Subcutaneous adipose tissue (tissue), 4 donors: ENCODE results near the gene MRPL36. TPM values are rescaled to one million over a fixed set of nuclear protein-coding genes. Genes with fewer than 3 reads are reported as not detected.

ENCODE experiments used
- CTCF ChIP-seq: fragments of 450-650 bp; IDR thresholded peaks from one replicate; pipeline ENCODE4 v1.5.1; 2016; ENCODE audit warnings: low read depth, mild to moderate bottlenecking, control low read depth, antibody characterized with exemption, moderate library complexity
- total RNA-seq, 4 donors: library from RNA; depleted of rRNA; stranded (reverse); fragments of >200 nt; gene quantifications; one replicate each; pipeline ENCODE4 v1.1.0, GENCODE V29; 2016

MRPL36 gene
- total RNA-seq, 4 donors from 2014 or later, result 27.9 to 56.1 (median 42.7) TPM

- TF ChIP-seq CTCF, result no peak
Observed at GRCh38 chr5:1803192-1803591, 3.6 kb upstream of the MRPL36 start.

- no peak for TF ChIP-seq CTCF
Observed at GRCh38 chr5:1801967-1802295, 2.3 kb upstream of the MRPL36 start.

- TF ChIP-seq CTCF, result no peak
Observed at GRCh38 chr5:1801222-1801966, 1.8 kb upstream of the MRPL36 start, which contains the start of gene NDUFS6. NDUFS6 (plus strand) TSS chr5:1801407; CDS start chr5:1801418, 11 bp downstream.

GRCh38 chr5:1800472-1801221 lies 1.0 kb upstream of the MRPL36 start:
- TF ChIP-seq CTCF, result no peak

- TF ChIP-seq CTCF, result no peak
Observed at GRCh38 chr5:1799110-1799601, 481 bp downstream of the MRPL36 start.

GRCh38 chr5:1797855-1798254 lies 1.8 kb downstream of the MRPL36 start:
- TF ChIP-seq CTCF, result no peak

GRCh38 chr5:1797103-1797800 lies 2.4 kb downstream of the MRPL36 start:
- TF ChIP-seq CTCF, result no peak
